Mesenchymal stem cell (in vitro differentiated cells and primary cell): Measurements from ENCODE around the gene TSC22D2.

Source experiments
- DNase-seq: peaks from one replicate; pipeline ENCODE4 v3.0.0-alpha.2; 2013
- H2AFZ ChIP-seq: one replicate; pipeline ENCODE4 v1.6.1; 2013; ENCODE audit warnings: low read depth, mild to moderate bottlenecking, control low read depth, inconsistent platforms, low read length, moderate library complexity
- H2AK5ac ChIP-seq: 2 replicates; pipeline ENCODE4 v1.6.1; 2013; ENCODE audit warnings: low read length, moderate library complexity, mild to moderate bottlenecking, inconsistent platforms; ENCODE audit not compliant: severe bottlenecking
- H2BK120ac ChIP-seq: one replicate; pipeline ENCODE4 v1.6.1; 2013; ENCODE audit warnings: low read depth, mild to moderate bottlenecking, inconsistent platforms, low read length, moderate library complexity
- H2BK12ac ChIP-seq, 2 experiments: one replicate each; pipeline ENCODE4 v1.6.1; 2013; ENCODE audit warnings: inconsistent platforms in 2 of 2, low read length in 2 of 2, mild to moderate bottlenecking in 2 of 2, moderate library complexity in 2 of 2, control low read depth in 1 of 2
- H2BK15ac ChIP-seq: one replicate; pipeline ENCODE4 v1.6.1; 2013; ENCODE audit warnings: mild to moderate bottlenecking, low read depth, inconsistent platforms; ENCODE audit not compliant: poor library complexity, severe bottlenecking
- H2BK5ac ChIP-seq: 2 replicates; pipeline ENCODE4 v1.6.1; 2013; ENCODE audit warnings: low read depth, mild to moderate bottlenecking, low read length, control low read depth, inconsistent platforms; ENCODE audit not compliant: poor library complexity, severe bottlenecking
- H3K14ac ChIP-seq, 2 experiments: one replicate each; pipeline ENCODE4 v1.6.1; 2013; ENCODE audit warnings: inconsistent platforms in 2 of 2, low read length in 2 of 2, control low read depth in 1 of 2, mild to moderate bottlenecking in 1 of 2, moderate library complexity in 1 of 2
- H3K18ac ChIP-seq, 2 experiments: one replicate each; pipeline ENCODE4 v1.6.1; 2013; ENCODE audit warnings: inconsistent platforms in 2 of 2, low read length in 2 of 2, control low read depth in 1 of 2, low read depth in 1 of 2, mild to moderate bottlenecking in 1 of 2
- H3K23ac ChIP-seq, 2 experiments: one replicate each; pipeline ENCODE4 v1.6.1; 2013; ENCODE audit warnings: inconsistent platforms in 2 of 2, low read length in 2 of 2, mild to moderate bottlenecking in 2 of 2, moderate library complexity in 2 of 2, control low read depth in 1 of 2
- H3K27ac ChIP-seq: 2 replicates; pipeline ENCODE4 v1.5.1; 2013; ENCODE audit warnings: mild to moderate bottlenecking, moderate library complexity, low read length, control low read depth, inconsistent platforms; ENCODE audit not compliant: poor library complexity, severe bottlenecking
- H3K27me3 ChIP-seq, 2 experiments: 2 replicates each; pipeline versions ENCODE4 v1.6.1 to v1.7.0; 2013; ENCODE audit warnings: low read length in 2 of 2, mild to moderate bottlenecking in 2 of 2, moderate library complexity in 2 of 2, control low read depth in 1 of 2, inconsistent platforms in 1 of 2; ENCODE audit not compliant: control insufficient read depth in 1 of 2, insufficient read depth in 1 of 2
- H3K36me3 ChIP-seq, 2 experiments: 2 replicates each; pipeline versions ENCODE4 v1.6.1 to v1.7.0; 2013; ENCODE audit warnings: low read length in 2 of 2, control low read depth in 1 of 2, inconsistent platforms in 1 of 2, low read depth in 1 of 2, mild to moderate bottlenecking in 1 of 2; ENCODE audit not compliant: insufficient read depth in 2 of 2, control insufficient read depth in 1 of 2
- H3K4ac ChIP-seq, 2 experiments: one replicate each; pipeline ENCODE4 v1.6.1; 2013; ENCODE audit warnings: inconsistent platforms in 2 of 2, low read length in 2 of 2, mild to moderate bottlenecking in 2 of 2, moderate library complexity in 2 of 2, control low read depth in 1 of 2, low read depth in 1 of 2
- H3K4me1 ChIP-seq: 2 replicates; pipeline ENCODE4 v1.6.1; 2013; ENCODE audit warnings: low read depth, low read length, control low read depth; ENCODE audit not compliant: control insufficient read depth, insufficient read depth
- H3K4me2 ChIP-seq: 2 replicates; pipeline ENCODE4 v1.6.1; 2013; ENCODE audit warnings: low read length, mild to moderate bottlenecking, inconsistent platforms; ENCODE audit not compliant: poor library complexity, severe bottlenecking
- H3K4me3 ChIP-seq, 2 experiments: 2 replicates each; pipeline versions ENCODE4 v1.5.1 to v1.7.0; 2013; ENCODE audit warnings: low read length in 2 of 2, mild to moderate bottlenecking in 2 of 2, control low read depth in 1 of 2, low read depth in 1 of 2; ENCODE audit not compliant: insufficient read depth in 1 of 2
- H3K79me1 ChIP-seq: replicated peaks from 2 replicates; pipeline ENCODE4 v1.6.1; 2013; ENCODE audit warnings: mild to moderate bottlenecking, control low read depth, low read length, inconsistent platforms; ENCODE audit not compliant: poor library complexity, severe bottlenecking
- H3K9ac ChIP-seq: 2 replicates; pipeline ENCODE4 v1.7.0; 2013; ENCODE audit warnings: mild to moderate bottlenecking, low read length, moderate library complexity
- H3K9me3 ChIP-seq: 2 replicates; pipeline ENCODE4 v1.7.0; 2013; ENCODE audit warnings: mild to moderate bottlenecking, low read length; ENCODE audit not compliant: control insufficient read depth
- H4K8ac ChIP-seq: one replicate; pipeline ENCODE4 v1.6.1; 2013; ENCODE audit warnings: inconsistent platforms, mild to moderate bottlenecking, low read length, moderate library complexity
- H4K91ac ChIP-seq: one replicate; pipeline ENCODE4 v1.6.1; 2013; ENCODE audit warnings: mild to moderate bottlenecking, low read length, inconsistent platforms
- WGBS: methylation state at CpG from one replicate; pipeline ENCODE4 v1.1.7; 2013; ENCODE audit warnings: mixed read lengths; 5-methylcytosine and 5-hydroxymethylcytosine counted together

TSC22D2 gene

GRCh38 chr3:150370999-150371398, 37.1 kb upstream of the TSC22D2 start:
- Histone ChIP-seq H2AFZ (no peak overlapping the region), H3K79me1 (no peaks in the 10 kb centered on the region), H3K18ac (no peak overlapping the region), H3K4me2 (peak overlapping the region; percentile 51), H3K4me3 (peak overlapping the region in 1 of 2 experiments; percentile 78), H2BK12ac (no peak overlapping the region), H2AK5ac (no peak overlapping the region), H3K23ac (no peak overlapping the region), H3K14ac (no peak overlapping the region), H3K27me3 (no peaks in the 10 kb centered on the region), H3K9ac (peak overlapping the region; percentile 93), H3K36me3 (no peaks in the 10 kb centered on the region), H3K4me1 (no peaks in the 10 kb centered on the region), H3K4ac (no peak overlapping the region), H4K91ac (no peak overlapping the region), H3K9me3 (no peaks in the 10 kb centered on the region), H4K8ac (no peak overlapping the region), H2BK15ac (no peak overlapping the region), H2BK120ac (no peak overlapping the region), H3K27ac (peak overlapping the region; percentile 100), H2BK5ac (peak overlapping the region; percentile 97)
- peak; percentile 37 for DNase-seq
- WGBS, result no CpG with 5 or more reads among the region's 1 CpG

DNA sequence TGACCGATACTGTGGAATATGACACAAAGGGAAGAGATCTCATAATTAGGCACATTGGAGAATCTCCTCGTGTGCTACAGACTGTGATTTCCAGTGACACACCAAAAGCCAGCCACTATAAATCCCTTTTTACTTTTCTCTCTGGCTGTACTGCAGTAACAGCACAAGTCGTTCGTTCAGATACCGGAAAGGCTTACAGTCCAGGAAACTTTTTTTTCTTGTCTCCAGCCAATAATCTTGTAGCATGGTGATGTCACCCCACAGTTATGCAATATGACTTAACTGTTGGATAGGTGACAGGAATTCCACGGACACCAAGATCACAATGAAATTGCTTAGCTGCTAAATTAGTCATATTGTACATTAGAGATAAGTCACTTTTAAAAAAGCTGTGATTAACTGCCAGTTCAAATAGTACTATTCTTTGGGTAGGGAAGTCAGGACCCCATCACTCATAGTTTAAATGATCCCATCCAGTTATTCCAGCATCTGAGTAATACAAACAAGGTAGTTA, 36.3 kb upstream of the TSC22D2 start:
- no peaks in the 10 kb centered on the region for H3K27me3 ChIP-seq
- no peak overlapping the region for H3K14ac ChIP-seq
- peak overlapping the region; percentile 69 for H2AK5ac ChIP-seq
- peak overlapping the region; percentile 65 for H3K4me2 ChIP-seq
- H2BK120ac ChIP-seq, result peak overlapping the region; percentile 42
- peak overlapping the region; percentile 93 for H3K9ac ChIP-seq
- no peak overlapping the region for H2AFZ ChIP-seq
- H3K9me3 ChIP-seq, result no peaks in the 10 kb centered on the region
- H2BK12ac ChIP-seq, result no peak overlapping the region
- H3K18ac ChIP-seq, result peak overlapping the region; percentile 52 to 64
- no peak overlapping the region for H2BK15ac ChIP-seq
- H4K91ac ChIP-seq, result no peak overlapping the region
- H3K4ac ChIP-seq, result peak overlapping the region in 1 of 2 experiments; percentile 80
- H3K79me1 ChIP-seq, result peaks cover 5% of the 10 kb centered on the region
- peak overlapping the region; percentile 97 for H2BK5ac ChIP-seq
- no peak overlapping the region for H4K8ac ChIP-seq
- no peak overlapping the region for H3K23ac ChIP-seq
- peak overlapping the region in 1 of 2 experiments; percentile 78 for H3K4me3 ChIP-seq
- no peaks in the 10 kb centered on the region for H3K36me3 ChIP-seq
- 10% methylated on average over 5 of the region's 6 CpGs for WGBS
- H3K27ac ChIP-seq, result peak overlapping the region; percentile 100
- no peaks in the 10 kb centered on the region for H3K4me1 ChIP-seq
- peak; percentile 98 for DNase-seq

GRCh38 chr3:150372320-150372719, 35.8 kb upstream of the TSC22D2 start:
- Histone ChIP-seq H2BK12ac (no peak overlapping the region), H2BK15ac (no peak overlapping the region), H3K79me1 (peaks cover 5% of the 10 kb centered on the region), H3K36me3 (no peaks in the 10 kb centered on the region), H3K4me1 (no peaks in the 10 kb centered on the region), H2AFZ (no peak overlapping the region), H4K8ac (no peak overlapping the region), H4K91ac (no peak overlapping the region), H3K9me3 (no peaks in the 10 kb centered on the region), H2BK120ac (no peak overlapping the region), H3K9ac (peak overlapping the region; percentile 93), H2BK5ac (no peak overlapping the region), H3K23ac (no peak overlapping the region), H3K27me3 (no peaks in the 10 kb centered on the region), H3K4me2 (no peak overlapping the region), H3K4ac (no peak overlapping the region), H3K4me3 (peak overlapping the region in 1 of 2 experiments; percentile 78), H3K18ac (peak overlapping the region in 1 of 2 experiments; percentile 91), H3K27ac (peak overlapping the region; percentile 100), H3K14ac (no peak overlapping the region), H2AK5ac (no peak overlapping the region)
- WGBS, result 87% methylated on average over 1 of the region's 2 CpGs
- DNase-seq, result peak; percentile 48

DNA sequence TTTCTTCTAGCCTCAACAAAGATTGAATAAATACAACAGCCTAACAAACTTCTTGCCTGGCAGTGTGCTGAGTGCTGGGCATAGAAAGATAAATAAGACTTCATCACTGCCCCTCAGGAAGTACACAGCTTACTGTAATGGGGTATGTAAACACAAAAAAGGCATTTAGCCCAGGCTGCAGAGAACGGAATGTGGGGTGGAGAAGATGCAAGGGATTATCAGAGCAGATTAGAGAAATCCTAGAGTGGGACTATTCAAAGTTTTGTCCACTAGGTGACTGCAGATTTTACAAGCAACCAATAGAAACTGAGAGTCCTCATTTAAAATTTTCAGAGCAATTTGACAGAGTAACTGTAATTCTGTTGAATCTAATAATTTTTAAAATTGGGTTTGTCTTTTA, 35.4 kb upstream of the TSC22D2 start:
- no peaks in the 10 kb centered on the region for H3K4me1 ChIP-seq
- no peak overlapping the region for H4K91ac ChIP-seq
- H3K36me3 ChIP-seq, result no peaks in the 10 kb centered on the region
- H2AK5ac ChIP-seq, result no peak overlapping the region
- DNase-seq, result peak; percentile 57
- H3K18ac ChIP-seq, result peak overlapping the region in 1 of 2 experiments; percentile 91
- no peak overlapping the region for H2BK5ac ChIP-seq
- peaks cover 5% of the 10 kb centered on the region for H3K79me1 ChIP-seq
- peak overlapping the region; percentile 93 for H3K9ac ChIP-seq
- no peak overlapping the region for H2BK12ac ChIP-seq
- no peak overlapping the region for H3K23ac ChIP-seq
- H3K4me2 ChIP-seq, result no peak overlapping the region
- no peak overlapping the region for H2AFZ ChIP-seq
- H3K14ac ChIP-seq, result no peak overlapping the region
- H3K27ac ChIP-seq, result peak overlapping the region; percentile 100
- H4K8ac ChIP-seq, result no peak overlapping the region
- H3K27me3 ChIP-seq, result no peaks in the 10 kb centered on the region
- H3K4me3 ChIP-seq, result no peak overlapping the region
- H2BK15ac ChIP-seq, result no peak overlapping the region
- no peak overlapping the region for H2BK120ac ChIP-seq
- 0% methylated on average over 1 of the region's 1 CpG for WGBS
- no peaks in the 10 kb centered on the region for H3K9me3 ChIP-seq
- H3K4ac ChIP-seq, result no peak overlapping the region
